ENCODE data around the gene PROCA1.
"Not testable (repeated sequence)": the region's sequence is repeated elsewhere in the genome, so short reads cannot be mapped to it uniquely, and the experiment has no call there.

PROCA1 gene

GRCh38 chr17:28725660-28726225, 14.1 kb upstream of the PROCA1 start:
- in situ Hi-C loops (cut with MboI; ENCODE audit: low sequenced_read_pairs), result no loop called here

- in situ Hi-C loops (cut with MboI; ENCODE audit: low sequenced_read_pairs), result no loop called here
Measured at GRCh38 chr17:28725166-28725659, 13.5 kb upstream of the PROCA1 start.

- in situ Hi-C loops (cut with MboI; ENCODE audit: low sequenced_read_pairs), result no loop called here
Measured at GRCh38 chr17:28724500-28725165, 12.9 kb upstream of the PROCA1 start.

GRCh38 chr17:28723836-28724499, 12.3 kb upstream of the PROCA1 start:
- in situ Hi-C loops (cut with MboI; ENCODE audit: low sequenced_read_pairs), result not testable (repeated sequence)

GRCh38 chr17:28723159-28723835, 11.6 kb upstream of the PROCA1 start:
- in situ Hi-C loops (cut with MboI; ENCODE audit: low sequenced_read_pairs), result no loop called here

GRCh38 chr17:28722417-28723158, 10.9 kb upstream of the PROCA1 start:
- in situ Hi-C loops (cut with MboI; ENCODE audit: low sequenced_read_pairs), result no loop called here

- in situ Hi-C loops (cut with MboI; ENCODE audit: low sequenced_read_pairs), result not testable (repeated sequence)
Measured at GRCh38 chr17:28720997-28721329, 9.3 kb upstream of the PROCA1 start.

- in situ Hi-C loops (cut with MboI; ENCODE audit: low sequenced_read_pairs), result no loop called here
Measured at GRCh38 chr17:28720247-28720996, 8.7 kb upstream of the PROCA1 start.

- in situ Hi-C loops (cut with MboI; ENCODE audit: low sequenced_read_pairs), result no loop called here
Measured at GRCh38 chr17:28719021-28719433, 7.3 kb upstream of the PROCA1 start.

- in situ Hi-C loops (cut with MboI; ENCODE audit: low sequenced_read_pairs), result no loop called here
Measured at GRCh38 chr17:28718333-28719020, 6.8 kb upstream of the PROCA1 start.

- in situ Hi-C loops (cut with MboI; ENCODE audit: low sequenced_read_pairs), result no loop called here
Measured at GRCh38 chr17:28717578-28718332, 6.1 kb upstream of the PROCA1 start, which contains the start of gene RAB34. RAB34 (minus strand) TSS chr17:28717868; CDS start chr17:28717266, 602 bp downstream.

- in situ Hi-C loops (cut with MboI; ENCODE audit: low sequenced_read_pairs), result no loop called here
Measured at GRCh38 chr17:28716740-28717577, 5.3 kb upstream of the PROCA1 start.

GRCh38 chr17:28715217-28715616, 3.5 kb upstream of the PROCA1 start:
- in situ Hi-C loops (cut with MboI; ENCODE audit: low sequenced_read_pairs), result no loop called here

- in situ Hi-C loops (cut with MboI; ENCODE audit: low sequenced_read_pairs), result no loop called here
Measured at GRCh38 chr17:28714281-28714680, 2.6 kb upstream of the PROCA1 start.

GRCh38 chr17:28712705-28713415, 1.2 kb upstream of the PROCA1 start:
- in situ Hi-C loops (cut with MboI; ENCODE audit: low sequenced_read_pairs), result no loop called here

GRCh38 chr17:28712032-28712704, 480 bp upstream of the PROCA1 start:
- in situ Hi-C loops (cut with MboI; ENCODE audit: low sequenced_read_pairs), result no loop called here
